ENCODE data around the gene LRRC41.

GRCh38 chr1:46300673-46301405 is 2.6 kb downstream of the LRRC41 start:
- TF ChIP-seq POLR2A (IDR thresholded peaks at IDR 0.05; ENCODE audit: low read length) (no peak), GATA1 (IDR thresholded peaks at IDR 0.05; ENCODE audit: low read depth, low read length) (no peak)

All from erythroblast (primary cell).